ENCODE data around the gene ZDHHC13.
"Not testable (repeated sequence)": the region's sequence is repeated elsewhere in the genome, so short reads cannot be mapped to it uniquely, and the experiment has no call there.

- not testable (repeated sequence) for TF ChIP-seq POLR2AphosphoS5 (IDR thresholded peaks at IDR 0.05; ENCODE audit: low read depth); CTCF (IDR thresholded peaks at IDR 0.05; ENCODE audit: insufficient read depth, low read length)
Observed at GRCh38 chr11:19136884-19137283, 19.9 kb downstream of the ZDHHC13 start.
